22Rv1 (cell line): Measurements from ENCODE around the gene KXD1.

Experiments
- CTCF ChIP-seq: fragments of 450-650 bp; IDR thresholded peaks from 2 replicates; pipeline ENCODE4 v1.5.1; 2017; ENCODE audit warnings: mild to moderate bottlenecking
- ZFX ChIP-seq: fragments of 450-650 bp; IDR thresholded peaks from 2 replicates; pipeline ENCODE4 v1.6.1; 2017; ENCODE audit warnings: antibody characterized with exemption, borderline replicate concordance

- TF ChIP-seq CTCF (no peak), ZFX (no peak)
Observed at GRCh38 chr19:18610556-18611326, 53.1 kb downstream of the KXD1 start.
